ENCODE data around the gene GCNT4. TPM values are rescaled to one million over a fixed set of nuclear protein-coding genes. Genes with fewer than 3 reads are reported as not detected.
"Not testable (repeated sequence)": the region's sequence is repeated elsewhere in the genome, so short reads cannot be mapped to it uniquely, and the experiment has no call there.

GCNT4 gene
- total and polyA plus RNA-seq, 2 donors (not counting 3 experiments of a cell fraction or from before 2014, with no cell fraction given): not detected

DNA sequence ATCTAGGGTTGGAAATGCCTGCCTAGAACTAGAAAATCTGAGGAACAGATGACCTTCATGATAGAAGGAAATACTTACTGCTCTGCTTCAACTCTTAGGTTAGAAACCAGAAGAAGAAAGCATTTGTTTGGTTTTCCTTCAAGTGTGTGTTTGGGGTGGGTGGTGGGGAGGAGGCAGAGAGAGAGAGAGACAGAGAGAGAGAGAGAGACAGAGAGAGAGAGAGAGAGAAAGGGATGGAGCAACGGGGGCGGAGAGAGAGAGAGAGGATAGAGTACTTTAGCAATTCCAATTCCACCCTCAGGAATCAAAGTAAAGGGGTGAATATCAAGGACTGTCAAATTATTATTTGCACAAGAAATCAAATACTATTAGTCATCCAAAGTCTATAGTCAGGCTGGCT lies 29.2 kb upstream of the GCNT4 start:
- H3K4me1 ChIP-seq (ENCODE audit: control insufficient read depth, extremely low read depth, insufficient read depth, low read length): no peaks in the 10 kb centered on the region
- H3K9me1 ChIP-seq (replicated peaks; ENCODE audit: control insufficient read depth, extremely low read depth, insufficient read depth, low read length): no peaks in the 10 kb centered on the region
- H3K36me3 ChIP-seq (ENCODE audit: control insufficient read depth in 2 of 2, extremely low read depth in 1 of 2, insufficient read depth in 2 of 2, low read length in 2 of 2): no peaks in the 10 kb centered on the region
- H2AFZ ChIP-seq (ENCODE audit: low read depth, low read length): no peak overlapping the region
- POLR2A ChIA-PET: no interaction called here
- no peak overlapping the region for H3K9ac ChIP-seq (replicated peaks; ENCODE audit: extremely low read depth, insufficient read depth, low read length)
- no peaks in the 10 kb centered on the region for H4K20me1 ChIP-seq (replicated peaks; ENCODE audit: control insufficient read depth, extremely low read depth, insufficient read depth, low read length)
- H3K79me2 ChIP-seq (ENCODE audit: control insufficient read depth, insufficient read depth, low read length): no peaks in the 10 kb centered on the region
- intact Hi-C loops (cut with micrococcal nuclease) (no loop called here), dilution Hi-C loops (cut with MboI; ENCODE audit: extremely low pct_ligation_motif_present, low sequenced_read_pairs) (no loop called here)
- no peak overlapping the region for H3K27ac ChIP-seq (ENCODE audit: insufficient read depth, low read depth, low read length)
- TF ChIP-seq GATA2 (IDR thresholded peaks at IDR 0.05; ENCODE audit: insufficient read depth, insufficient read length, low read depth, low read length) (no peak), POLR2AphosphoS5 (IDR thresholded peaks at IDR 0.05; ENCODE audit: insufficient read depth, low read depth, low read length) (no peak), FOS (IDR thresholded peaks at IDR 0.05; ENCODE audit: borderline replicate concordance, insufficient read depth, low read length) (no peak), MYC (IDR thresholded peaks at IDR 0.05; ENCODE audit: low read depth, low read length) (no peak), JUN (IDR thresholded peaks at IDR 0.05; ENCODE audit: borderline replicate concordance, insufficient read depth, insufficient read length, low read depth) (no peak), POLR2A (IDR thresholded peaks at IDR 0.05; ENCODE audit: low read depth, low read length) (no peak), EZH2 (IDR thresholded peaks at IDR 0.05; ENCODE audit: borderline replicate concordance, low read depth, low read length, severe bottlenecking) (no peak)
- TF ChIP-seq, protein P1, sequence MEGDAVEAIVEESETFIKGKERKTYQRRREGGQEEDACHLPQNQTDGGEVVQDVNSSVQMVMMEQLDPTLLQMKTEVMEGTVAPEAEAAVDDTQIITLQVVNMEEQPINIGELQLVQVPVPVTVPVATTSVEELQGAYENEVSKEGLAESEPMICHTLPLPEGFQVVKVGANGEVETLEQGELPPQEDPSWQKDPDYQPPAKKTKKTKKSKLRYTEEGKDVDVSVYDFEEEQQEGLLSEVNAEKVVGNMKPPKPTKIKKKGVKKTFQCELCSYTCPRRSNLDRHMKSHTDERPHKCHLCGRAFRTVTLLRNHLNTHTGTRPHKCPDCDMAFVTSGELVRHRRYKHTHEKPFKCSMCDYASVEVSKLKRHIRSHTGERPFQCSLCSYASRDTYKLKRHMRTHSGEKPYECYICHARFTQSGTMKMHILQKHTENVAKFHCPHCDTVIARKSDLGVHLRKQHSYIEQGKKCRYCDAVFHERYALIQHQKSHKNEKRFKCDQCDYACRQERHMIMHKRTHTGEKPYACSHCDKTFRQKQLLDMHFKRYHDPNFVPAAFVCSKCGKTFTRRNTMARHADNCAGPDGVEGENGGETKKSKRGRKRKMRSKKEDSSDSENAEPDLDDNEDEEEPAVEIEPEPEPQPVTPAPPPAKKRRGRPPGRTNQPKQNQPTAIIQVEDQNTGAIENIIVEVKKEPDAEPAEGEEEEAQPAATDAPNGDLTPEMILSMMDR (IDR thresholded peaks at IDR 0.05; ENCODE audit: extremely low read depth in 1 of 2, insufficient read depth in 1 of 2, low read depth in 1 of 2, low read length in 2 of 2): no peak
- TF ChIP-seq, protein P2, sequence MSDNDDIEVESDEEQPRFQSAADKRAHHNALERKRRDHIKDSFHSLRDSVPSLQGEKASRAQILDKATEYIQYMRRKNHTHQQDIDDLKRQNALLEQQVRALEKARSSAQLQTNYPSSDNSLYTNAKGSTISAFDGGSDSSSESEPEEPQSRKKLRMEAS (IDR thresholded peaks at IDR 0.05; ENCODE audit: insufficient read depth, insufficient read length): no peak
- DNase-seq (ENCODE audit: low read depth, low spot score): no peak
- no TSS peak for BruUV-seq (replicated peaks)
- H3K4me2 ChIP-seq (ENCODE audit: insufficient read depth, low read length): no peak overlapping the region
- peaks cover 0 to 11% of the 10 kb centered on the region in 2 experiments for H3K27me3 ChIP-seq (ENCODE audit: control insufficient read depth in 2 of 2, insufficient read depth in 2 of 2, low read length in 2 of 2)
- CTCF ChIA-PET: interaction anchor here (1.3 kb wide), 1 partner anchor 10 kb away, joined by 3 read pairs; no protein-coding TSS in a partner anchor
- H3K9me3 ChIP-seq (replicated peaks; ENCODE audit: control insufficient read depth, insufficient read depth, low read length): no peaks in the 10 kb centered on the region
- no peak for FAIRE-seq
- H3K4me3 ChIP-seq (replicated peaks in 1 of 3; ENCODE audit: insufficient read depth in 1 of 3, low read depth in 1 of 3, low read length in 3 of 3): no peak overlapping the region

DNA sequence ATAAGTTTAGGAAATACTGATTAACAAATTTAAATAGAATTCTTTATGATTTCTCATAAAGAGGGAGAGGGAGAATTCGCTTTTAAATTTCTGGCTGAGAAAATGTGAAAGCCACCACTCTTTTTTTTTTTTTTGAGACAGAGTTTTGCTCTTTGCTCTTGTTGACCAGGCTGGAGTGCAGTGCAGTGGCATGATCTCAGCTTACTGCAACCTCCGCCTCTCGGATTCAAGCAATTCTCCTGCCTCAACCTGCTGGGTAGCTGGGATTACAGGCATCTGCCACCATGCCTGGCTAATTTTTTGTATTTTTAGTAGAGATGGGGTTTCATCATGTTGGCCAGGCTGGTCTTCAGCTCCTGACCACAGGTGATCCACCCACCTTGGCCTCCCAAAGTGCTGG lies 27.0 kb upstream of the GCNT4 start:
- CTCF ChIA-PET; H3K27ac ChIP-seq (ENCODE audit: insufficient read depth, low read depth, low read length); H3K9ac ChIP-seq (replicated peaks; ENCODE audit: extremely low read depth, insufficient read depth, low read length); H3K36me3 ChIP-seq (ENCODE audit: control insufficient read depth in 2 of 2, extremely low read depth in 1 of 2, insufficient read depth in 2 of 2, low read length in 2 of 2); BruUV-seq (replicated peaks); DNase-seq (ENCODE audit: low read depth, low spot score); dilution Hi-C loops (cut with MboI; ENCODE audit: extremely low pct_ligation_motif_present, low sequenced_read_pairs); H4K20me1 ChIP-seq (replicated peaks; ENCODE audit: control insufficient read depth, extremely low read depth, insufficient read depth, low read length); POLR2A ChIA-PET; FAIRE-seq; H3K79me2 ChIP-seq (ENCODE audit: control insufficient read depth, insufficient read depth, low read length); H3K4me1 ChIP-seq (ENCODE audit: control insufficient read depth, extremely low read depth, insufficient read depth, low read length); intact Hi-C loops (cut with micrococcal nuclease); H3K9me1 ChIP-seq (replicated peaks; ENCODE audit: control insufficient read depth, extremely low read depth, insufficient read depth, low read length); H3K4me3 ChIP-seq (replicated peaks in 1 of 3; ENCODE audit: insufficient read depth in 1 of 3, low read depth in 1 of 3, low read length in 3 of 3); H3K4me2 ChIP-seq (ENCODE audit: insufficient read depth, low read length); H3K9me3 ChIP-seq (replicated peaks; ENCODE audit: control insufficient read depth, insufficient read depth, low read length); H2AFZ ChIP-seq (ENCODE audit: low read depth, low read length): not testable (repeated sequence)
- H3K27me3 ChIP-seq (ENCODE audit: control insufficient read depth in 2 of 2, insufficient read depth in 2 of 2, low read length in 2 of 2): peaks cover 0 to 11% of the 10 kb centered on the region in 2 experiments
